GM12878 (cell line): ENCODE results near the gene THAP10.

ENCODE experiments used
- CHD4 ChIP-seq: fragments of 200-600 bp; sonication (generic); IDR thresholded peaks from 2 replicates; pipeline ENCODE4 v1.6.1; 2016; ENCODE audit warnings: mild to moderate bottlenecking
- CTCF ChIP-seq, 3 experiments: IDR thresholded peaks in 2 of 3; conservative IDR thresholded peaks in 1 of 3; 2 replicates each; pipeline ENCODE4 v1.5.1; 2011; ENCODE audit warnings: low read depth in 3 of 3, low read length in 3 of 3, mild to moderate bottlenecking in 3 of 3, control low read depth in 2 of 3, moderate library complexity in 2 of 3, inconsistent platforms in 1 of 3, mixed read lengths in 1 of 3; ENCODE audit not compliant: control insufficient read depth in 2 of 3, insufficient read depth in 1 of 3; ENCODE audit errors: extremely low read depth in 1 of 3
- EP300 ChIP-seq, 2 experiments: fragments of 150-350 bp in 1 of 2; IDR thresholded peaks; 2 replicates each; pipeline ENCODE4 v1.6.1; 2011 to 2012; ENCODE audit warnings: low read depth in 2 of 2, low read length in 2 of 2, borderline replicate concordance in 1 of 2, improper control_type of control experiment in 1 of 2, inconsistent platforms in 1 of 2; ENCODE audit not compliant: control insufficient read depth in 1 of 2
- MXI1 ChIP-seq: fragments of 150-350 bp; IDR thresholded peaks from 2 replicates; pipeline ENCODE4 v1.6.1; 2011; ENCODE audit warnings: low read depth, mild to moderate bottlenecking, inconsistent platforms, low read length, improper control_type of control experiment
- NFIC ChIP-seq: IDR thresholded peaks from 2 replicates; pipeline ENCODE4 v1.6.1; 2012; ENCODE audit warnings: low read depth, mild to moderate bottlenecking, inconsistent platforms, low read length, moderate library complexity
- RB1 ChIP-seq: fragments of 450-650 bp; formaldehyde crosslinking; IDR thresholded peaks from 2 replicates; pipeline ENCODE4 v1.6.1; 2017; ENCODE audit warnings: mild to moderate bottlenecking, borderline replicate concordance
- RBBP5 ChIP-seq: fragments of 200-600 bp; sonication (generic); conservative IDR thresholded peaks from 2 replicates; pipeline ENCODE4 v1.6.1; 2016
- SIN3A ChIP-seq: IDR thresholded peaks from 2 replicates; pipeline ENCODE4 v1.6.1; 2012; ENCODE audit warnings: low read depth, low read length, improper control_type of control experiment
- TCF7 ChIP-seq: IDR thresholded peaks from 2 replicates; pipeline ENCODE4 v1.6.1; 2014; ENCODE audit warnings: antibody characterized with exemption, borderline replicate concordance
- ZSCAN29 ChIP-seq: fragments of 450-650 bp; IDR thresholded peaks from 2 replicates; pipeline ENCODE4 v1.6.1; 2017; ENCODE audit warnings: mild to moderate bottlenecking, moderate library complexity
- ZZZ3 ChIP-seq: IDR thresholded peaks from 2 replicates; pipeline ENCODE4 v1.6.1; 2011; ENCODE audit warnings: low read depth; ENCODE audit not compliant: control insufficient read depth, insufficient read length

- TF ChIP-seq CHD4 (no peak), RB1 (no peak), ZSCAN29 (no peak), RBBP5 (no peak), EP300 (IDR thresholded peaks at IDR 0.05; ENCODE audit: borderline replicate concordance in 1 of 2, control insufficient read depth in 1 of 2, low read depth in 2 of 2, low read length in 2 of 2) (no peak), TCF7 (no peak), ZZZ3 (no peak), CTCF (IDR thresholded peaks at IDR 0.05 in 2 of 3, conservative IDR thresholded peaks at IDR 0.05 in 1 of 3; ENCODE audit: control insufficient read depth in 2 of 3, extremely low read depth in 1 of 3, insufficient read depth in 1 of 3, low read depth in 3 of 3, low read length in 3 of 3) (no peak), NFIC (no peak), MXI1 (no peak), SIN3A (no peak)
Observed at GRCh38 chr15:70879401-70879800, 12.8 kb downstream of the THAP10 start.
